GM12878 (cell line): ENCODE measurements around the gene GPHB5.

Experiments
- ATF3 ChIP-seq: IDR thresholded peaks from 2 replicates; pipeline ENCODE4 v1.6.1; 2011; ENCODE audit warnings: low read depth, mild to moderate bottlenecking, low read length, moderate library complexity, borderline replicate concordance; ENCODE audit errors: extremely low read depth
- CTCF ChIP-seq, 3 experiments: IDR thresholded peaks in 2 of 3; conservative IDR thresholded peaks in 1 of 3; 2 replicates each; pipeline ENCODE4 v1.5.1; 2011; ENCODE audit warnings: low read depth in 3 of 3, low read length in 3 of 3, mild to moderate bottlenecking in 3 of 3, control low read depth in 2 of 3, moderate library complexity in 2 of 3, inconsistent platforms in 1 of 3, mixed read lengths in 1 of 3; ENCODE audit not compliant: control insufficient read depth in 2 of 3, insufficient read depth in 1 of 3; ENCODE audit errors: extremely low read depth in 1 of 3
- EP300 ChIP-seq, 2 experiments: fragments of 150-350 bp in 1 of 2; IDR thresholded peaks; 2 replicates each; pipeline ENCODE4 v1.6.1; 2011 to 2012; ENCODE audit warnings: low read depth in 2 of 2, low read length in 2 of 2, borderline replicate concordance in 1 of 2, improper control_type of control experiment in 1 of 2, inconsistent platforms in 1 of 2; ENCODE audit not compliant: control insufficient read depth in 1 of 2
- EZH2 ChIP-seq: IDR thresholded peaks from 2 replicates; pipeline ENCODE4 v1.6.1; 2012; ENCODE audit warnings: low read depth, mild to moderate bottlenecking, control low read depth, inconsistent platforms, low read length, borderline replicate concordance; ENCODE audit not compliant: control insufficient read depth
- PAX5 ChIP-seq: IDR thresholded peaks from 2 replicates; pipeline ENCODE4 v1.6.1; 2011; ENCODE audit warnings: low read depth, low read length, borderline replicate concordance
- SP1 ChIP-seq: IDR thresholded peaks from one replicate; pipeline ENCODE4 v1.6.1; 2011; ENCODE audit warnings: low read depth, low read length
- TAF1 ChIP-seq: IDR thresholded peaks from 2 replicates; pipeline ENCODE4 v1.6.1; 2011; ENCODE audit warnings: mild to moderate bottlenecking, low read depth, low read length, borderline replicate concordance
- TARDBP ChIP-seq: IDR thresholded peaks from 2 replicates; pipeline ENCODE4 v1.6.1; 2016; ENCODE audit warnings: borderline replicate concordance
- ZNF384 ChIP-seq: IDR thresholded peaks from 2 replicates; pipeline ENCODE4 v1.6.1; 2012; ENCODE audit warnings: low read depth, mild to moderate bottlenecking, low read length, improper control_type of control experiment, borderline replicate concordance

GRCh38 chr14:63297372-63298063, 21.2 kb downstream of the GPHB5 start:
- TF ChIP-seq EZH2 (no peak), ATF3 (no peak), TAF1 (no peak), CTCF (IDR thresholded peaks at IDR 0.05 in 2 of 3, conservative IDR thresholded peaks at IDR 0.05 in 1 of 3; ENCODE audit: control insufficient read depth in 2 of 3, extremely low read depth in 1 of 3, insufficient read depth in 1 of 3, low read depth in 3 of 3, low read length in 3 of 3) (no peak), ZNF384 (no peak), EP300 (IDR thresholded peaks at IDR 0.05; ENCODE audit: borderline replicate concordance in 1 of 2, control insufficient read depth in 1 of 2, low read depth in 2 of 2, low read length in 2 of 2) (no peak), PAX5 (no peak), SP1 (no peak), TARDBP (no peak)
